UCSD-AML1 (cell line): ENCODE measurements around the gene STK38L.
"Not testable (repeated sequence)": the region's sequence is repeated elsewhere in the genome, so short reads cannot be mapped to it uniquely, and the experiment has no call there.

Experiments used
- DNase-seq: peaks from one replicate; lab custom pipeline; 2025; ENCODE audit not compliant: unreplicated experiment; lab: John Stamatoyannopoulos, UW

The STK38L gene

GRCh38 chr12:27226407-27226929, 17.6 kb upstream of the STK38L start:
- no peak for DNase-seq

- DNase-seq: no peak
These were observed 14.7 kb upstream of the STK38L start for GRCh38 chr12:27229367-27229766.

GRCh38 chr12:27231374-27231773, 12.7 kb upstream of the STK38L start:
- not testable (repeated sequence) for DNase-seq

- DNase-seq: no peak
These were observed 10.3 kb upstream of the STK38L start for GRCh38 chr12:27233814-27234213.

GRCh38 chr12:27236498-27236897, 7.6 kb upstream of the STK38L start:
- no peak for DNase-seq

- DNase-seq: peak; percentile 39
These were observed 6.0 kb upstream of the STK38L start for GRCh38 chr12:27237790-27238771.

GRCh38 chr12:27243006-27243405, 1.1 kb upstream of the STK38L start:
- DNase-seq: no peak

GRCh38 chr12:27244689-27245488, 803 bp downstream of the STK38L start:
- no peak for DNase-seq

- DNase-seq: no peak
These were observed 2.1 kb downstream of the STK38L start for GRCh38 chr12:27246141-27246540.

GRCh38 chr12:27246774-27247173, 2.7 kb downstream of the STK38L start:
- DNase-seq: no peak

GRCh38 chr12:27252934-27253333, 8.8 kb downstream of the STK38L start:
- DNase-seq: no peak

- DNase-seq: no peak
These were observed 9.3 kb downstream of the STK38L start for GRCh38 chr12:27253347-27253746.

GRCh38 chr12:27255806-27256205, 11.7 kb downstream of the STK38L start:
- DNase-seq: no peak

GRCh38 chr12:27257104-27257843, 13.2 kb downstream of the STK38L start:
- DNase-seq: no peak

- DNase-seq: no peak
These were observed 16.7 kb downstream of the STK38L start for GRCh38 chr12:27260746-27261145.

- no peak for DNase-seq
These were observed 17.8 kb downstream of the STK38L start for GRCh38 chr12:27261866-27262265.

GRCh38 chr12:27270148-27270547, 26.1 kb downstream of the STK38L start:
- DNase-seq: no peak

GRCh38 chr12:27271206-27271605, 27.1 kb downstream of the STK38L start:
- DNase-seq: no peak

- DNase-seq: no peak
These were observed 28.4 kb downstream of the STK38L start for GRCh38 chr12:27272373-27273028.

GRCh38 chr12:27273114-27273513, 29.0 kb downstream of the STK38L start:
- no peak for DNase-seq
